ENCODE results near the gene PRKCE.

The PRKCE gene

GRCh38 chr2:45876611-45877010 is 225.1 kb downstream of the PRKCE start:
- H3K27ac ChIP-seq, result no peak overlapping the region
- intact Hi-C loops (cut with DNase I; ENCODE audit: low total_unique reads), result no loop called here
- H3K4me1 ChIP-seq, result peaks cover 0 to 19% (median 10%) of the 10 kb centered on the region in 4 donors
- TF ChIP-seq CTCF (IDR thresholded peaks at IDR 0.05), result no peak
- H3K36me3 ChIP-seq, result no peaks in the 10 kb centered on the region
- peaks cover 0 to 11% (median 5%) of the 10 kb centered on the region in 3 donors for H3K9me3 ChIP-seq
- H3K4me3 ChIP-seq, result no peak overlapping the region
- no peak for DNase-seq
- no peaks in the 10 kb centered on the region for H3K27me3 ChIP-seq

- no peak overlapping the region for H3K4me3 ChIP-seq
Measured at GRCh38 chr2:45879406-45879805, 227.9 kb downstream of the PRKCE start.

GRCh38 chr2:45879936-45880335 is 228.5 kb downstream of the PRKCE start:
- no peaks in the 10 kb centered on the region for H3K27me3 ChIP-seq
- H3K4me3 ChIP-seq, result no peak overlapping the region
- intact Hi-C loops (cut with DNase I; ENCODE audit: low total_unique reads), result no loop called here
- H3K4me1 ChIP-seq, result peaks cover 0 to 27% (median 25%) of the 10 kb centered on the region in 4 donors
- no peak for DNase-seq
- TF ChIP-seq CTCF (IDR thresholded peaks at IDR 0.05), result no peak
- peaks cover 0 to 11% (median 5%) of the 10 kb centered on the region in 3 donors for H3K9me3 ChIP-seq
- H3K27ac ChIP-seq, result no peak overlapping the region
- H3K36me3 ChIP-seq, result no peaks in the 10 kb centered on the region

More at GRCh38 chr2:45879406-45879805, 227.9 kb downstream of the PRKCE start:
- TF ChIP-seq CTCF (IDR thresholded peaks at IDR 0.05), result no peak
- no peak for DNase-seq
- peaks cover 0 to 11% (median 5%) of the 10 kb centered on the region in 3 donors for H3K9me3 ChIP-seq
- intact Hi-C loops (cut with DNase I; ENCODE audit: low total_unique reads), result no loop called here
- H3K27me3 ChIP-seq, result no peaks in the 10 kb centered on the region
- no peaks in the 10 kb centered on the region for H3K36me3 ChIP-seq
- H3K4me1 ChIP-seq, result peaks cover 0 to 27% (median 21%) of the 10 kb centered on the region in 4 donors
- H3K27ac ChIP-seq, result no peak overlapping the region

GRCh38 chr2:45881970-45882581 is 230.6 kb downstream of the PRKCE start:
- Histone ChIP-seq H3K9me3 (no peaks in the 10 kb centered on the region), H3K36me3 (no peaks in the 10 kb centered on the region), H3K27ac (no peak overlapping the region), H3K27me3 (no peaks in the 10 kb centered on the region), H3K4me1 (peaks cover 0 to 44% (median 38%) of the 10 kb centered on the region in 4 donors), H3K4me3 (no peak overlapping the region)
- DNase-seq, result no peak
- intact Hi-C loops (cut with DNase I; ENCODE audit: low total_unique reads), result no loop called here
- TF ChIP-seq CTCF (IDR thresholded peaks at IDR 0.05), result no peak

GRCh38 chr2:45882707-45883602 is 231.5 kb downstream of the PRKCE start:
- H3K36me3 ChIP-seq, result no peaks in the 10 kb centered on the region
- H3K4me3 ChIP-seq, result no peak overlapping the region
- no peaks in the 10 kb centered on the region for H3K27me3 ChIP-seq
- peak overlapping the region in 1 of 2 donors; percentile 1 for H3K27ac ChIP-seq
- peaks cover 0 to 49% (median 39%) of the 10 kb centered on the region in 4 donors for H3K4me1 ChIP-seq
- no peaks in the 10 kb centered on the region for H3K9me3 ChIP-seq
- TF ChIP-seq CTCF (IDR thresholded peaks at IDR 0.05), result no peak
- peak; percentile 58 to 72 for DNase-seq
- intact Hi-C loops (cut with DNase I; ENCODE audit: low total_unique reads), result no loop called here
